Stimulated activated CD8-positive, alpha-beta memory T cell treated with anti-CD3 and anti-CD28 coated beads, Interleukin-7, amount 100 ng/mL, for 48 hours (primary cell): Measurements from ENCODE around the gene KMT2E.

ENCODE experiments used
- DNase-seq, 2 donors: peaks; one replicate each; pipeline ENCODE4 v3.0.0-alpha.2; 2020; ENCODE audit warnings: low read depth in 1 of 2; ENCODE audit errors: extremely low read depth in 1 of 2

The KMT2E gene

GRCh38 chr7:105118612-105119600 lies 104.9 kb downstream of the KMT2E start:
- no peak for DNase-seq

GRCh38 chr7:105122619-105123018 lies 108.6 kb downstream of the KMT2E start:
- DNase-seq, result no peak

GRCh38 chr7:105125745-105126144 lies 111.7 kb downstream of the KMT2E start:
- no peak for DNase-seq

GRCh38 chr7:105126436-105126975 lies 112.5 kb downstream of the KMT2E start:
- no peak for DNase-seq

- DNase-seq, result peak in 1 of 2 donors; percentile 19
These were observed 113.2 kb downstream of the KMT2E start for GRCh38 chr7:105127179-105127578.

- no peak for DNase-seq
These were observed 116.0 kb downstream of the KMT2E start for GRCh38 chr7:105130048-105130447.

- no peak for DNase-seq
These were observed 116.6 kb downstream of the KMT2E start for GRCh38 chr7:105130580-105130979.

- no peak for DNase-seq
These were observed 117.1 kb downstream of the KMT2E start for GRCh38 chr7:105131033-105131656.

GRCh38 chr7:105131890-105132289 lies 117.9 kb downstream of the KMT2E start:
- no peak for DNase-seq

- DNase-seq, result no peak
These were observed 118.3 kb downstream of the KMT2E start for GRCh38 chr7:105132335-105132734.

GRCh38 chr7:105132835-105133234 lies 118.8 kb downstream of the KMT2E start:
- DNase-seq, result no peak

- no peak for DNase-seq
These were observed 119.4 kb downstream of the KMT2E start for GRCh38 chr7:105133358-105133757.

GRCh38 chr7:105133986-105134655 lies 120.1 kb downstream of the KMT2E start:
- no peak for DNase-seq

GRCh38 chr7:105136221-105136620 lies 122.2 kb downstream of the KMT2E start:
- no peak for DNase-seq

- DNase-seq, result no peak
These were observed 123.9 kb downstream of the KMT2E start for GRCh38 chr7:105137898-105138297.

GRCh38 chr7:105139381-105139780 lies 125.4 kb downstream of the KMT2E start:
- DNase-seq, result no peak

GRCh38 chr7:105141068-105141467 lies 127.1 kb downstream of the KMT2E start:
- DNase-seq, result no peak

GRCh38 chr7:105149827-105150226 lies 135.8 kb downstream of the KMT2E start:
- no peak for DNase-seq

GRCh38 chr7:105151152-105151551 lies 137.1 kb downstream of the KMT2E start:
- DNase-seq, result no peak

GRCh38 chr7:105153531-105153930 lies 139.5 kb downstream of the KMT2E start:
- DNase-seq, result no peak

GRCh38 chr7:105154084-105154483 lies 140.1 kb downstream of the KMT2E start:
- no peak for DNase-seq
